HEK293 (cell line): ENCODE measurements around the gene NDUFS1.

Experiments used
- CTCF ChIA-PET: fragments of 350-600 bp; formaldehyde crosslinking; extraction: SDS; loops from one replicate; lab custom pipeline; 2021; ENCODE audit warnings: antibody characterized with exemption; lab: Yijun Ruan, JAX
- POLR2A ChIA-PET: fragments of 300-600 bp; formaldehyde crosslinking; extraction: SDS; loops from one replicate; lab custom pipeline; 2020; ENCODE audit warnings: antibody characterized with exemption, inconsistent platforms; lab: Yijun Ruan, JAX
- H3K27ac ChIP-seq: fragments of 200-500 bp; sonication (Bioruptor generic); 2 replicates; pipeline ENCODE4 v1.5.1; 2014; ENCODE audit warnings: low read depth, low read length, control low read depth, inconsistent platforms; ENCODE audit errors: extremely low read depth
- H3K36me3 ChIP-seq, 2 experiments: fragments of 200-500 bp in 1 of 2; sonication (Bioruptor generic) in 1 of 2; 1 replicate in 1 of 2; 2 replicates in 1 of 2; pipeline ENCODE4 v1.5.1; 2014 to 2017; ENCODE audit warnings: inconsistent platforms in 2 of 2, low read length in 2 of 2; ENCODE audit not compliant: control insufficient read depth in 2 of 2, insufficient read depth in 1 of 2
- H3K4me1 ChIP-seq: fragments of 200-500 bp; sonication (Bioruptor generic); 2 replicates; pipeline ENCODE4 v1.5.1; 2014; ENCODE audit warnings: mild to moderate bottlenecking, low read length, inconsistent platforms; ENCODE audit not compliant: control insufficient read depth, insufficient read depth
- H3K4me3 ChIP-seq: 2 replicates; pipeline ENCODE4 v1.5.1; 2011; ENCODE audit warnings: low read depth, mild to moderate bottlenecking, control low read depth, low read length, moderate library complexity
- H3K9me3 ChIP-seq: fragments of 200-500 bp; sonication (Bioruptor generic); 2 replicates; pipeline ENCODE4 v1.5.1; 2014; ENCODE audit warnings: low read depth, low read length, inconsistent platforms; ENCODE audit not compliant: control insufficient read depth, insufficient read depth
- GFI1B ChIP-seq: fragments of 450-650 bp; formaldehyde crosslinking; IDR thresholded peaks from 2 replicates; pipeline ENCODE4 v1.5.1; 2016; ENCODE audit warnings: missing biosample characterization, missing genetic modification characterization
- INSM2 ChIP-seq: fragments of 450-650 bp; formaldehyde crosslinking; IDR thresholded peaks from 2 replicates; pipeline ENCODE4 v1.5.1; 2016; ENCODE audit warnings: missing biosample characterization, missing genetic modification characterization
- KLF16 ChIP-seq: fragments of 450-650 bp; formaldehyde crosslinking; IDR thresholded peaks from 2 replicates; pipeline ENCODE4 v1.5.1; 2017; ENCODE audit warnings: missing biosample characterization, missing genetic modification characterization
- SCRT2 ChIP-seq: fragments of 450-650 bp; formaldehyde crosslinking; IDR thresholded peaks from 2 replicates; pipeline ENCODE4 v1.5.1; 2016; ENCODE audit warnings: missing biosample characterization, missing genetic modification characterization
- ZNF114 ChIP-seq: fragments of 450-650 bp; formaldehyde crosslinking; IDR thresholded peaks from 2 replicates; pipeline ENCODE4 v1.5.0; 2017; ENCODE audit warnings: missing biosample characterization, missing genetic modification characterization
- ZNF132 ChIP-seq: fragments of 450-650 bp; formaldehyde crosslinking; IDR thresholded peaks from 2 replicates; pipeline ENCODE4 v1.5.1; 2017; ENCODE audit warnings: missing biosample characterization, missing genetic modification characterization, borderline replicate concordance
- ZNF148 ChIP-seq: fragments of 450-650 bp; formaldehyde crosslinking; IDR thresholded peaks from 2 replicates; pipeline ENCODE4 v1.5.0; 2017; ENCODE audit warnings: missing biosample characterization, missing genetic modification characterization, borderline replicate concordance
- ZNF184 ChIP-seq: fragments of 450-650 bp; IDR thresholded peaks from 2 replicates; pipeline ENCODE4 v1.5.1; 2018; ENCODE audit warnings: missing biosample characterization, mild to moderate bottlenecking, missing genetic modification characterization
- ZNF223 ChIP-seq: fragments of 450-650 bp; formaldehyde crosslinking; IDR thresholded peaks from 2 replicates; pipeline ENCODE4 v1.5.1; 2016; ENCODE audit warnings: missing biosample characterization, missing genetic modification characterization
- ZNF239 ChIP-seq: fragments of 450-650 bp; formaldehyde crosslinking; IDR thresholded peaks from 2 replicates; pipeline ENCODE4 v1.5.1; 2016; ENCODE audit warnings: missing biosample characterization, missing genetic modification characterization
- ZNF26 ChIP-seq: fragments of 450-650 bp; formaldehyde crosslinking; IDR thresholded peaks from 2 replicates; pipeline ENCODE4 v1.5.1; 2016; ENCODE audit warnings: missing biosample characterization, missing genetic modification characterization
- ZNF292 ChIP-seq: fragments of 450-650 bp; formaldehyde crosslinking; IDR thresholded peaks from 2 replicates; pipeline ENCODE4 v1.5.1; 2016; ENCODE audit warnings: low read depth, missing biosample characterization, missing genetic modification characterization, borderline replicate concordance
- ZNF362 ChIP-seq: fragments of 450-650 bp; formaldehyde crosslinking; IDR thresholded peaks from 2 replicates; pipeline ENCODE4 v1.5.1; 2016; ENCODE audit warnings: missing biosample characterization, missing genetic modification characterization
- ZNF544 ChIP-seq: fragments of 450-650 bp; formaldehyde crosslinking; IDR thresholded peaks from 2 replicates; pipeline ENCODE4 v1.5.0; 2017; ENCODE audit warnings: missing biosample characterization, missing genetic modification characterization
- ZNF610 ChIP-seq: fragments of 450-650 bp; formaldehyde crosslinking; IDR thresholded peaks from 2 replicates; pipeline ENCODE4 v1.5.1; 2016; ENCODE audit warnings: missing biosample characterization, missing genetic modification characterization, borderline replicate concordance
- ZNF658 ChIP-seq: fragments of 450-650 bp; formaldehyde crosslinking; IDR thresholded peaks from 2 replicates; pipeline ENCODE4; 2016; ENCODE audit warnings: missing biosample characterization, missing genetic modification characterization
- ZNF768 ChIP-seq: fragments of 450-650 bp; formaldehyde crosslinking; IDR thresholded peaks from 2 replicates; pipeline ENCODE4 v1.5.1; 2018; ENCODE audit warnings: missing biosample characterization, mild to moderate bottlenecking, missing genetic modification characterization
- ZNF830 ChIP-seq: fragments of 450-650 bp; IDR thresholded peaks from 2 replicates; pipeline ENCODE4 v1.5.0; 2018; ENCODE audit warnings: missing biosample characterization, missing genetic modification characterization, low read depth, mild to moderate bottlenecking, moderate library complexity
- ZSCAN18 ChIP-seq: fragments of 450-650 bp; formaldehyde crosslinking; IDR thresholded peaks from 2 replicates; pipeline ENCODE4 v1.5.1; 2016; ENCODE audit warnings: missing biosample characterization, missing genetic modification characterization

Gene NDUFS1

GRCh38 chr2:206192157-206192556 lies 32.9 kb upstream of the NDUFS1 start:
- Histone ChIP-seq H3K36me3 (no peaks in the 10 kb centered on the region), H3K9me3 (no peaks in the 10 kb centered on the region), H3K27ac (no peak overlapping the region), H3K4me3 (no peak overlapping the region), H3K4me1 (no peaks in the 10 kb centered on the region; the same call in 1 of the 2 replicates)
- POLR2A ChIA-PET = no interaction called here
- CTCF ChIA-PET = no interaction called here
- TF ChIP-seq ZNF768 (no peak), ZNF239 (tag by site-specific recombination) (no peak), ZNF184 (tag by site-specific recombination) (no peak), SCRT2 (tag by site-specific recombination) (no peak), ZNF292 (tag by site-specific recombination) (no peak), ZNF658 (tag by site-specific recombination) (no peak), ZNF114 (tag by site-specific recombination) (no peak), ZNF148 (tag by site-specific recombination) (no peak), ZNF223 (no peak), ZNF26 (tag by site-specific recombination) (no peak), ZNF544 (no peak), ZSCAN18 (tag by site-specific recombination) (no peak)

GRCh38 chr2:206190689-206191088 lies 31.4 kb upstream of the NDUFS1 start:
- CTCF ChIA-PET = no interaction called here
- no peaks in the 10 kb centered on the region for H3K36me3 ChIP-seq
- POLR2A ChIA-PET = no interaction called here
- H3K4me1 ChIP-seq = no peaks in the 10 kb centered on the region
- TF ChIP-seq ZNF768 (no peak), INSM2 (tag by site-specific recombination) (no peak), ZNF830 (tag by site-specific recombination) (no peak), GFI1B (tag by site-specific recombination) (no peak), KLF16 (tag by site-specific recombination) (no peak), ZNF610 (tag by site-specific recombination) (no peak), ZNF132 (no peak), ZNF362 (tag by site-specific recombination) (no peak)
- H3K4me3 ChIP-seq = no peak overlapping the region
- no peak overlapping the region for H3K27ac ChIP-seq
- H3K9me3 ChIP-seq = no peaks in the 10 kb centered on the region
